OCI-LY1 (cell line): ENCODE data around the gene TMEM247.

ENCODE experiments used
- CTCF ChIP-seq: fragments of 200-600 bp; sonication (generic), shearing (Covaris generic); IDR thresholded peaks from 2 replicates; pipeline ENCODE4 v1.5.1; 2017; ENCODE audit warnings: mild to moderate bottlenecking, antibody characterized with exemption, low read length, moderate library complexity, mixed read lengths
- EZH2 ChIP-seq: fragments of 200-600 bp; sonication (generic), shearing (Covaris generic); IDR thresholded peaks from 2 replicates; pipeline ENCODE4 v1.8.0; 2017; ENCODE audit warnings: borderline replicate concordance, mixed run types, mild to moderate bottlenecking, antibody characterized with exemption, low read length, moderate library complexity, mixed read lengths

GRCh38 chr2:46446871-46447568 lies 32.3 kb upstream of the TMEM247 start:
- no peak for TF ChIP-seq CTCF
- TF ChIP-seq EZH2, result no peak
